ENCODE measurements around the gene PSMD9. TPM values are rescaled to one million over a fixed set of nuclear protein-coding genes. Genes with fewer than 3 reads are reported as not detected.

Gene PSMD9
- total RNA-seq, 2 experiments from 2014 or later = 62.3 to 70.6 TPM

DNA sequence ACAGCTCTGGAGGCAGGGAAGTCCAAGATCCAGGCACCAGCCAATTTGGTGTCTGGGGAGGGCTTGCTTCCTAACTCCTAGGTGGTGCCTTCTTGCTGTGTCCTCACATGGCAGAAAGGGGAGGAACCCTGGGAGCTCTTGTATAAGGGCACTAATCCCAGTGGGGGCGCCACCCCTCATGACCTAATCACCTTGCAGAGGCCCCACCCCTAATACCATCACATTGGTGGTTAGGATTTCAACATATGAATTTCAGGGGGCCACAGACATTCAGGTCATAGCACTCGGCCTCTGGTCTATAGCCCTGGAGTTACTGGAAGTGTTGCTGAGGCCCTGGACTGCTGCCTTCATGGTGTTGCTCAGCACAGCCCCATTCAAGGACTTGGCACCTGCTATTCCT, 14.6 kb downstream of the PSMD9 start:
- Mint-ChIP-seq H3K36me3 (ENCODE audit: low read depth) (peaks cover 41% of the 10 kb centered on the region), H3K27me3 (ENCODE audit: low read depth) (no peaks in the 10 kb centered on the region), H3K4me3 (no peak overlapping the region), H3K9me3 (ENCODE audit: insufficient read depth) (no peaks in the 10 kb centered on the region), H3K4me1 (ENCODE audit: low read depth) (no peaks in the 10 kb centered on the region), H3K27ac (no peak overlapping the region)
- POLR2A ChIA-PET = no interaction called here
- CTCF ChIA-PET = interaction anchor here (1.1 kb wide), 1 partner anchor 109 kb away, joined by 4 read pairs; no protein-coding TSS in a partner anchor
- ATAC-seq (peak; percentile 55), DNase-seq (no peak)

GRCh38 chr12:121905746-121906145, 17.2 kb downstream of the PSMD9 start:
- no peak overlapping the region for H3K4me3 Mint-ChIP-seq
- ATAC-seq = no peak
- no peaks in the 10 kb centered on the region for H3K27me3 Mint-ChIP-seq (ENCODE audit: low read depth)
- peaks cover 52% of the 10 kb centered on the region for H3K36me3 Mint-ChIP-seq (ENCODE audit: low read depth)
- POLR2A ChIA-PET = no interaction called here
- CTCF ChIA-PET = no interaction called here
- H3K27ac Mint-ChIP-seq = no peak overlapping the region
- peaks cover 8% of the 10 kb centered on the region for H3K4me1 Mint-ChIP-seq (ENCODE audit: low read depth)
- no peaks in the 10 kb centered on the region for H3K9me3 Mint-ChIP-seq (ENCODE audit: insufficient read depth)
- no peak for DNase-seq

DNA sequence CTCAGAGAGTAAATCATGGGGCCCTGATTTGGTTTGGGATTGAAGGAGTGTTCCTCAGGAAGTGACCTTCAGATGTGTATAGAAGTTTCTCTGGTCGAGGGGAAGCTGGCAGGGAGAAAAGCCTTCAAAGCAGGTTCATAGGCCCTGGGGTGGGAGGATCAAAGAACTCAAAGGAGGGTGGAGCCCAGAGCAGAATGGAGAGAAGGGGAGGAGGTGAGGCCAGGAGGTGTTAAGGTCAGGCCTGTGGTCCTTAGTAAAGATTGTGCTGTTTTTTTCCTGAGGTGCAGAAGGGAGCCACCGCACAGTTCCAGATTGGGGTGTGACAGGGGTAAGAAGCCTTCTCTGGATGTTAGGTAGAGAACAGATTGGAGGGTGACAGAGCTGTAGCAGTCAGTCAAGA, 20.1 kb downstream of the PSMD9 start:
- DNase-seq (no peak), ATAC-seq (peak; percentile 19)
- POLR2A ChIA-PET = interaction anchor here (0.6 kb wide), 2 partner anchors 19 to 106 kb away, joined by 3 to 5 read pairs; no protein-coding TSS in a partner anchor
- Mint-ChIP-seq H3K4me3 (no peak overlapping the region), H3K4me1 (ENCODE audit: low read depth) (peaks cover 14% of the 10 kb centered on the region), H3K27ac (peak overlapping the region; percentile 30), H3K9me3 (ENCODE audit: insufficient read depth) (no peaks in the 10 kb centered on the region), H3K36me3 (ENCODE audit: low read depth) (peaks cover 40% of the 10 kb centered on the region), H3K27me3 (ENCODE audit: low read depth) (no peaks in the 10 kb centered on the region)
- CTCF ChIA-PET = interaction anchor here (0.7 to 1.6 kb wide), 3 partner anchors 8 to 460 kb away, joined by 3 to 5 read pairs (median 4); partner anchors contain the start of gene CFAP251

GRCh38 chr12:121911824-121912585, 23.4 kb downstream of the PSMD9 start:
- Mint-ChIP-seq H3K4me1 (ENCODE audit: low read depth) (peaks cover 16% of the 10 kb centered on the region), H3K27me3 (ENCODE audit: low read depth) (no peaks in the 10 kb centered on the region), H3K27ac (peak overlapping the region; percentile 60), H3K4me3 (no peak overlapping the region), H3K9me3 (ENCODE audit: insufficient read depth) (no peaks in the 10 kb centered on the region), H3K36me3 (ENCODE audit: low read depth) (peaks cover 43% of the 10 kb centered on the region)
- ChIA-PET POLR2A (no interaction called here), CTCF (no interaction called here)
- DNase-seq (no peak), ATAC-seq (no peak)

DNA sequence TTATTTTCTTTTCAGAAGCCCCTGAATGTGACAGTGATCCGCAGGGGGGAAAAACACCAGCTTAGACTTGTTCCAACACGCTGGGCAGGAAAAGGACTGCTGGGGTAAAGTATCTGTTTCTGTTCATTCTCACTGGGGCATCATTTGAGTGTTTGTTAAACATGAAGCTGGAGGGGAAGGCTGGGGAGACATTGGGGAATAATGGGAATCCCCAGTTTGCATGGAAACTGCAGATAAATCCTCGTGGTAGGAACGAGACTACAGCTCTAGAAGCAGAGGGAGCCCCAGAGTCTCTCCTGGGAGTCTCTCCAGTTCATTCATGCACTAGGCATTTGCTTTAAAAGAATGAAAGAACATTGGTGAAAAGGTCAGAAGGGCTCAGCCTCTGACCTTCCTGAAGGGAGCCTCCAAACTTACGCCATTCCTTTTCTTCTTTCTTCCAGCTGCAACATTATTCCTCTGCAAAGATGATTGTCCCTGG, 27.3 kb downstream of the PSMD9 start:
- CTCF ChIA-PET = interaction anchor here (0.6 to 1.7 kb wide), 7 partner anchors 76 to 275 kb away, joined by 3 to 8 read pairs (median 3); no protein-coding TSS in a partner anchor
- peak overlapping the region; percentile 0 for H3K27ac Mint-ChIP-seq

GRCh38 chr12:121916719-121917118, 28.1 kb downstream of the PSMD9 start:
- no peak for DNase-seq
- POLR2A ChIA-PET = no interaction called here
- Mint-ChIP-seq H3K4me3 (no peak overlapping the region), H3K27me3 (ENCODE audit: low read depth) (no peaks in the 10 kb centered on the region), H3K36me3 (ENCODE audit: low read depth) (peaks cover 32% of the 10 kb centered on the region), H3K9me3 (ENCODE audit: insufficient read depth) (no peaks in the 10 kb centered on the region), H3K4me1 (ENCODE audit: low read depth) (peaks cover 26% of the 10 kb centered on the region), H3K27ac (peak overlapping the region; percentile 89)
- ATAC-seq = no peak
- CTCF ChIA-PET = interaction anchor here (0.6 to 2.9 kb wide), 9 partner anchors 9 to 274 kb away, joined by 3 to 8 read pairs (median 3); no protein-coding TSS in a partner anchor

More for the DNA sequence above, 27.3 kb downstream of the PSMD9 start:
- Mint-ChIP-seq H3K27me3 (ENCODE audit: low read depth) (no peaks in the 10 kb centered on the region), H3K9me3 (ENCODE audit: insufficient read depth) (no peaks in the 10 kb centered on the region), H3K36me3 (ENCODE audit: low read depth) (peaks cover 36% of the 10 kb centered on the region), H3K4me1 (ENCODE audit: low read depth) (peaks cover 26% of the 10 kb centered on the region), H3K4me3 (no peak overlapping the region)
- DNase-seq = no peak
- no peak for ATAC-seq
- POLR2A ChIA-PET = no interaction called here

- peaks cover 27% of the 10 kb centered on the region for H3K36me3 Mint-ChIP-seq (ENCODE audit: low read depth)
- CTCF ChIA-PET = interaction anchor here (0.6 to 2.9 kb wide), 30 partner anchors 8 to 421 kb away, joined by 3 to 11 read pairs (median 3); partner anchors contain the start of gene PSMD9
Observed at GRCh38 chr12:121917950-121918678, 29.5 kb downstream of the PSMD9 start, which contains the start of gene CFAP251. Gene CFAP251, plus strand, starts transcription at chr12:121918592. Its CDS starts 2,714 bp downstream, at chr12:121921306.

DNA sequence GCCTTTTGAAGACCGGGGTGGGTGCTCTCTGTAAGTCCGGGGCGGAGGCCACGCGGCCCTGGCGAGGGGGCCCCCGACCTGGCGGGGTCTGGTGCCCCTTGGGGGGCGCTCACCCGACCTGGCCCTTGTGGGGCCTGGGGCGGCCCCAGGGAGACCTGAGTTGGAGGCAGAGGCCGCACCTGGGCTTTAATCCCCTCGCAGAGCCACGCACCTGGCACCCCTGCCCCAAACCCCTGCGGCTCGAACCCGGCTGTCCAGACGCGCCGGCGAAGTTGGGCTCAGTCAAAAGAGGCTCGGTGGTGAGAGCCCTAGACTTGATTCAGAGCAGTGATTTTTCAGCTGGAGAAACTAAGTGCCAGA, 30.1 kb downstream of the PSMD9 start:
- POLR2A ChIA-PET = interaction anchor here (0.6 to 1.0 kb wide), 2 partner anchors 24 to 1123 kb away, joined by 3 read pairs; no protein-coding TSS in a partner anchor
- no peak for ATAC-seq
- DNase-seq = no peak

More at GRCh38 chr12:121917950-121918678, 29.5 kb downstream of the PSMD9 start, which contains the start of gene CFAP251:
- peak; percentile 97 for DNase-seq
- POLR2A ChIA-PET = interaction anchor here (1.0 kb wide), 1 partner anchor 24 kb away, joined by 3 read pairs; no protein-coding TSS in a partner anchor
- ATAC-seq = peak; percentile 96
- Mint-ChIP-seq H3K27me3 (ENCODE audit: low read depth) (no peaks in the 10 kb centered on the region), H3K9me3 (ENCODE audit: insufficient read depth) (no peaks in the 10 kb centered on the region), H3K27ac (peak within 1 kb of the TSS; percentile 89), H3K4me3 (peak within 1 kb of the TSS; percentile 64), H3K4me1 (ENCODE audit: low read depth) (peaks cover 20% of the 10 kb centered on the region)

GRCh38 chr12:121921066-121921465, 32.5 kb downstream of the PSMD9 start:
- CTCF ChIA-PET = no interaction called here
- no peaks in the 10 kb centered on the region for H3K27me3 Mint-ChIP-seq (ENCODE audit: low read depth)
- no peak for ATAC-seq
- no peak overlapping the region for H3K4me3 Mint-ChIP-seq
- POLR2A ChIA-PET = no interaction called here
- no peak overlapping the region for H3K27ac Mint-ChIP-seq
- no peak for DNase-seq
- H3K9me3 Mint-ChIP-seq (ENCODE audit: insufficient read depth) = no peaks in the 10 kb centered on the region
- H3K4me1 Mint-ChIP-seq (ENCODE audit: low read depth) = peaks cover 20% of the 10 kb centered on the region
- H3K36me3 Mint-ChIP-seq (ENCODE audit: low read depth) = peaks cover 20% of the 10 kb centered on the region

More for the DNA sequence above, 30.1 kb downstream of the PSMD9 start:
- H3K27ac Mint-ChIP-seq = no peak overlapping the region
- peaks cover 25% of the 10 kb centered on the region for H3K36me3 Mint-ChIP-seq (ENCODE audit: low read depth)
- CTCF ChIA-PET = interaction anchor here (0.6 to 2.9 kb wide), 30 partner anchors 8 to 420 kb away, joined by 3 to 11 read pairs (median 3); partner anchors contain the start of gene PSMD9
- H3K4me1 Mint-ChIP-seq (ENCODE audit: low read depth) = peaks cover 20% of the 10 kb centered on the region
- no peaks in the 10 kb centered on the region for H3K27me3 Mint-ChIP-seq (ENCODE audit: low read depth)
- H3K4me3 Mint-ChIP-seq = no peak overlapping the region
- H3K9me3 Mint-ChIP-seq (ENCODE audit: insufficient read depth) = no peaks in the 10 kb centered on the region

DNA sequence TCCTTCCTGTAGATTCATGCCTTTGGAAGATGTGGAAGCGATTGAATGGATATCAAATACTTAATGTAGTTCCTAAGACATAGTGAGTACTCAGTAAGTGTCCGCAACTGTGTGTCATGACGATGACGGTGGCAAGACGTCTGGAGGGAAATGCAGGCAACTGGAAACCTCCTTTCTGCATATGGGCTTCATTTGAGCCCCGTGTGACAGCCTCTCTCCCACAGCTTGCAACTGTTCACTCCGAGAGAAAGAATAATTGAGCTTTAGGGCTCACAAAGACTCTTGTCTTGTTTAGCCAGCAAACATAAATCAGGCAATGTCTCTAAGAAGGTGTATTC, 36.7 kb downstream of the PSMD9 start:
- no peak overlapping the region for H3K27ac Mint-ChIP-seq
- H3K27me3 Mint-ChIP-seq (ENCODE audit: low read depth) = no peaks in the 10 kb centered on the region
- H3K4me1 Mint-ChIP-seq (ENCODE audit: low read depth) = peaks cover 5% of the 10 kb centered on the region
- ChIA-PET POLR2A (no interaction called here), CTCF (no interaction called here)
- H3K4me3 Mint-ChIP-seq = no peak overlapping the region
- DNase-seq (no peak), ATAC-seq (no peak)
- H3K9me3 Mint-ChIP-seq (ENCODE audit: insufficient read depth) = no peaks in the 10 kb centered on the region
- no peaks in the 10 kb centered on the region for H3K36me3 Mint-ChIP-seq (ENCODE audit: low read depth)

DNA sequence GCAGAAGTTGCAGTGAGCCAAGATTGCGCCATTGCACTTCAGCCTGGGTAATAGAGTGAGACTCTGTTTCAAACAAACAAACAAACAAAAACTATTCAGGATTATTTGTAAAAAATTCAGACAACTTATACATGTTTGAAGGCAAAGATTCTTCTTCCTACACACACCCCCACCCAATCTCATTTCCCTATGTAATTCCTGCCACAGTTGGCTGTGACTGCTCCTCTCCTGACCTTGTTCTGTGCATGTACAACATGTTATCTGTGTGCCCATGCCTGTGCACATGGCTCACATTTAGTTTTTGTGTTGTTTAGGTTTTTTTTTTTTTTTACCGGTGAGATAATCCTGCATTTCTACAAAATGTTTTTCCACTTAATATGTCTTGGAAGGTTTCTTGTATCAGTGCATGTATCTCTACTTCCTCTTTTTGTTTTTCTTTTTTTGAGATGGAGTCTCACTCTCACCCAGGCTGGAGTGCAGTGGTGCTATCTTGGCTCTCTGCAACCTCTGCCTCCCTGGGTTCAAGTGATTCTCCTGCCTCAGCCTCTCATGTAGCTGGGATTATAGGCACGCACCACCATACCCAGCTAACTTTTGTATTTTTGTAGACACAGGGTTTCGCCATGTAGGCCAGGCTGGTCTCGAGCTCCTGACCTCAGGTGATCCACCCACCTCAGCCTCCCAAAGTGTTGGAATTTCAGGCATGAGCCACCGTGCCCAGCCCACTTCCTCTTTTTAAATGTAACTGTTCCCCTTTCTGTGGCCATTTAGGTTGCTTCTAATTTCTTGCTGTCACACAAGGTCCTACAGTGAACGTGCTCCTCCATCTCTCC, 38.5 kb downstream of the PSMD9 start:
- H3K27ac Mint-ChIP-seq = no peak overlapping the region
- POLR2A ChIA-PET = no interaction called here

More for the DNA sequence above, 38.5 kb downstream of the PSMD9 start:
- Mint-ChIP-seq H3K4me1 (ENCODE audit: low read depth) (peaks cover 5% of the 10 kb centered on the region), H3K36me3 (ENCODE audit: low read depth) (no peaks in the 10 kb centered on the region), H3K27me3 (ENCODE audit: low read depth) (no peaks in the 10 kb centered on the region), H3K9me3 (ENCODE audit: insufficient read depth) (no peaks in the 10 kb centered on the region), H3K4me3 (no peak overlapping the region)
- ATAC-seq = no peak
- no peak for DNase-seq
- CTCF ChIA-PET = interaction anchor here (1.3 kb wide), 1 partner anchor 9 kb away, joined by 3 read pairs; the partner anchor contains the start of gene CFAP251

Measured in activated CD8-positive, alpha-beta T cell treated with anti-CD3 and anti-CD28 coated beads, Interleukin-2, amount 10 ng/mL, durations not matched to agents 7 days and 5 days (primary cell).